Activated CD8-positive, alpha-beta memory T cell treated with anti-CD3 and anti-CD28 coated beads for 48 hours (primary cell): Measurements from ENCODE around the gene CLDN15.
A peak's percentile ranks its signal among the peaks of the same experiment; 100 is the strongest.
"Not testable (repeated sequence)": the region's sequence is repeated elsewhere in the genome, so short reads cannot be mapped to it uniquely, and the experiment has no call there.

Experiments
- DNase-seq, 3 experiments: peaks; one replicate each; pipeline ENCODE4 v3.0.0-alpha.2; 2020; ENCODE audit warnings: low read depth in 2 of 3, low spot score in 2 of 3

Gene CLDN15

GRCh38 chr7:101237206-101238067 is at the start of gene CLDN15:
CLDN15 (minus strand) TSS chr7:101237802; CDS start chr7:101237581, 221 bp downstream.
- no peak for DNase-seq

- no peak for DNase-seq
These were observed 49.4 kb upstream of the CLDN15 start for GRCh38 chr7:101287032-101287431.

GRCh38 chr7:101285880-101286279 is 48.3 kb upstream of the CLDN15 start:
- DNase-seq = not testable (repeated sequence)

GRCh38 chr7:101285171-101285570 is 47.6 kb upstream of the CLDN15 start:
- no peak for DNase-seq

GRCh38 chr7:101280912-101281311 is 43.3 kb upstream of the CLDN15 start:
- not testable (repeated sequence) for DNase-seq

- no peak for DNase-seq
These were observed 41.1 kb upstream of the CLDN15 start for GRCh38 chr7:101278461-101279292.

- DNase-seq = no peak
These were observed 39.6 kb upstream of the CLDN15 start for GRCh38 chr7:101277155-101277554.

- no peak for DNase-seq
These were observed 35.6 kb upstream of the CLDN15 start for GRCh38 chr7:101273206-101273605.

- no peak for DNase-seq
These were observed 33.4 kb upstream of the CLDN15 start for GRCh38 chr7:101271021-101271420.

GRCh38 chr7:101269664-101270063 is 32.1 kb upstream of the CLDN15 start:
- DNase-seq = no peak

GRCh38 chr7:101265622-101266516 is 28.3 kb upstream of the CLDN15 start:
- no peak for DNase-seq

- DNase-seq = not testable (repeated sequence)
These were observed 26.6 kb upstream of the CLDN15 start for GRCh38 chr7:101264102-101264706.

- DNase-seq = no peak
These were observed 20.7 kb upstream of the CLDN15 start for GRCh38 chr7:101258243-101258731.

- DNase-seq = no peak
These were observed 18.2 kb upstream of the CLDN15 start for GRCh38 chr7:101255796-101256195.

- not testable (repeated sequence) for DNase-seq
These were observed 15.6 kb upstream of the CLDN15 start for GRCh38 chr7:101253199-101253598.

GRCh38 chr7:101251871-101252659 is 14.5 kb upstream of the CLDN15 start:
- DNase-seq = peak; percentile 93 to 98 (median 94)

GRCh38 chr7:101250324-101250723 is 12.7 kb upstream of the CLDN15 start:
- DNase-seq = no peak

GRCh38 chr7:101248276-101248675 is 10.7 kb upstream of the CLDN15 start:
- DNase-seq = no peak

GRCh38 chr7:101245147-101245668 is 7.6 kb upstream of the CLDN15 start:
- no peak for DNase-seq
